K562 (cell line): ENCODE data around the gene ANK2. TPM values are rescaled to one million over a fixed set of nuclear protein-coding genes. Genes with fewer than 3 reads are reported as not detected.

ENCODE experiments used
- CHD7 ChIP-seq: fragments of 200-600 bp; sonication (generic); IDR thresholded peaks from one replicate; pipeline ENCODE4 v1.6.1; 2012; ENCODE audit warnings: mild to moderate bottlenecking, low read depth, low read length, inconsistent platforms
- GTF2A2 ChIP-seq: IDR thresholded peaks from 2 replicates; pipeline ENCODE4 v1.6.1; 2016; ENCODE audit warnings: mild to moderate bottlenecking, missing genetic modification characterization, missing compliant biosample characterization
- MAX ChIP-seq: sonication (generic); formaldehyde crosslinking; IDR thresholded peaks from 2 replicates; pipeline ENCODE4 v1.9.0; 2022; ENCODE audit warnings: mild to moderate bottlenecking, missing genetic modification reagents
- MYC ChIP-seq, 2 experiments: fragments of 250-450 bp in 1 of 2; sonication (Bioruptor Pico) in 1 of 2; IDR thresholded peaks; 2 replicates each; pipeline versions ENCODE4 v1.5.1 to v1.6.1; 2012 to 2021; ENCODE audit warnings: low read depth in 2 of 2, borderline replicate concordance in 1 of 2, improper control_type of control experiment in 1 of 2, low read length in 1 of 2, mild to moderate bottlenecking in 1 of 2, moderate library complexity in 1 of 2
- ZKSCAN8 ChIP-seq: fragments of 200-800 bp; sonication (Bioruptor generic); IDR thresholded peaks from 2 replicates; pipeline ENCODE4 v1.6.1; 2016; ENCODE audit warnings: missing genetic modification characterization, missing compliant biosample characterization
- ZNF347 ChIP-seq: fragments of 450-650 bp; formaldehyde crosslinking; IDR thresholded peaks from 2 replicates; pipeline ENCODE4 v1.4.0; 2020; ENCODE audit warnings: low read depth, mild to moderate bottlenecking, moderate library complexity
- ZSCAN29 ChIP-seq: fragments of 450-650 bp; IDR thresholded peaks from 2 replicates; pipeline ENCODE4 v1.6.1; 2017
- polyA plus RNA-seq, 8 experiments: library from polyadenylated mRNA; depleted of rRNA in 4 of 8; stranded (reverse) in 5 of 8; unstranded in 3 of 8; fragments of >200 nt; fragmentation: Nextera tagmentation in 2 of 8; fragmentation: Illumina TruSeq in 1 of 8; extraction: Ambion mirVana in 2 of 8; extraction: Trizol in 1 of 8; gene quantifications; 2 replicates each; pipeline versions ENCODE4 v1.2.1 to v1.2.3, GENCODE V29; 2011 to 2014; ENCODE audit warnings: inconsistent platforms in 1 of 8, missing spikeins in 1 of 8
- total RNA-seq, 7 experiments: library from RNA; depleted of rRNA in 6 of 7; stranded (reverse); fragments of >200 nt in 6 of 7; fragmentation: Illumina TruSeq in 2 of 7; extraction: Trizol in 2 of 7; gene quantifications; 2 replicates each; pipeline versions ENCODE4 v1.2.1 to v1.2.3, GENCODE V29; 2011 to 2021; ENCODE audit warnings: low replicate concordance in 1 of 7

The ANK2 gene
- total and polyA plus RNA-seq, 9 of the 15 experiments (the other 6 are each of a cell fraction or from before 2014, with no cell fraction given) = 0.07 to 0.24 TPM; not detected in 7

- TF ChIP-seq CHD7 (no peak), MYC (IDR thresholded peaks at IDR 0.05; ENCODE audit: low read depth, low read length) (no peak), MYC (CRISPR knock-in tag; IDR thresholded peaks at IDR 0.05; ENCODE audit: borderline replicate concordance, low read depth) (no peak), MAX (CRISPR knock-in tag) (no peak), ZKSCAN8 (CRISPR knock-in tag) (no peak), ZSCAN29 (no peak), GTF2A2 (tag) (no peak), ZNF347 (CRISPR knock-in tag) (no peak)
These were observed 25.1 kb upstream of the ANK2 start (continued) for GRCh38 chr4:113024388-113024787.
